ENCODE measurements around the gene TSSK3. TPM values are rescaled to one million over a fixed set of nuclear protein-coding genes. Genes with fewer than 3 reads are reported as not detected.
A peak's percentile ranks its signal among the peaks of the same experiment; 100 is the strongest.

TSSK3 gene
- total RNA-seq, 1 experiment from 2014 or later, result 2.9 TPM

GRCh38 chr1:32334864-32335534, 27.3 kb upstream of the TSSK3 start (continued):
- TF ChIP-seq, protein P1, sequence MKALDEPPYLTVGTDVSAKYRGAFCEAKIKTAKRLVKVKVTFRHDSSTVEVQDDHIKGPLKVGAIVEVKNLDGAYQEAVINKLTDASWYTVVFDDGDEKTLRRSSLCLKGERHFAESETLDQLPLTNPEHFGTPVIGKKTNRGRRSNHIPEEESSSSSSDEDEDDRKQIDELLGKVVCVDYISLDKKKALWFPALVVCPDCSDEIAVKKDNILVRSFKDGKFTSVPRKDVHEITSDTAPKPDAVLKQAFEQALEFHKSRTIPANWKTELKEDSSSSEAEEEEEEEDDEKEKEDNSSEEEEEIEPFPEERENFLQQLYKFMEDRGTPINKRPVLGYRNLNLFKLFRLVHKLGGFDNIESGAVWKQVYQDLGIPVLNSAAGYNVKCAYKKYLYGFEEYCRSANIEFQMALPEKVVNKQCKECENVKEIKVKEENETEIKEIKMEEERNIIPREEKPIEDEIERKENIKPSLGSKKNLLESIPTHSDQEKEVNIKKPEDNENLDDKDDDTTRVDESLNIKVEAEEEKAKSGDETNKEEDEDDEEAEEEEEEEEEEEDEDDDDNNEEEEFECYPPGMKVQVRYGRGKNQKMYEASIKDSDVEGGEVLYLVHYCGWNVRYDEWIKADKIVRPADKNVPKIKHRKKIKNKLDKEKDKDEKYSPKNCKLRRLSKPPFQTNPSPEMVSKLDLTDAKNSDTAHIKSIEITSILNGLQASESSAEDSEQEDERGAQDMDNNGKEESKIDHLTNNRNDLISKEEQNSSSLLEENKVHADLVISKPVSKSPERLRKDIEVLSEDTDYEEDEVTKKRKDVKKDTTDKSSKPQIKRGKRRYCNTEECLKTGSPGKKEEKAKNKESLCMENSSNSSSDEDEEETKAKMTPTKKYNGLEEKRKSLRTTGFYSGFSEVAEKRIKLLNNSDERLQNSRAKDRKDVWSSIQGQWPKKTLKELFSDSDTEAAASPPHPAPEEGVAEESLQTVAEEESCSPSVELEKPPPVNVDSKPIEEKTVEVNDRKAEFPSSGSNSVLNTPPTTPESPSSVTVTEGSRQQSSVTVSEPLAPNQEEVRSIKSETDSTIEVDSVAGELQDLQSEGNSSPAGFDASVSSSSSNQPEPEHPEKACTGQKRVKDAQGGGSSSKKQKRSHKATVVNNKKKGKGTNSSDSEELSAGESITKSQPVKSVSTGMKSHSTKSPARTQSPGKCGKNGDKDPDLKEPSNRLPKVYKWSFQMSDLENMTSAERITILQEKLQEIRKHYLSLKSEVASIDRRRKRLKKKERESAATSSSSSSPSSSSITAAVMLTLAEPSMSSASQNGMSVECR (CRISPR knock-in tag; IDR thresholded peaks at IDR 0.05; ENCODE audit: borderline replicate concordance), result no peak
- TF ChIP-seq, protein P2, sequence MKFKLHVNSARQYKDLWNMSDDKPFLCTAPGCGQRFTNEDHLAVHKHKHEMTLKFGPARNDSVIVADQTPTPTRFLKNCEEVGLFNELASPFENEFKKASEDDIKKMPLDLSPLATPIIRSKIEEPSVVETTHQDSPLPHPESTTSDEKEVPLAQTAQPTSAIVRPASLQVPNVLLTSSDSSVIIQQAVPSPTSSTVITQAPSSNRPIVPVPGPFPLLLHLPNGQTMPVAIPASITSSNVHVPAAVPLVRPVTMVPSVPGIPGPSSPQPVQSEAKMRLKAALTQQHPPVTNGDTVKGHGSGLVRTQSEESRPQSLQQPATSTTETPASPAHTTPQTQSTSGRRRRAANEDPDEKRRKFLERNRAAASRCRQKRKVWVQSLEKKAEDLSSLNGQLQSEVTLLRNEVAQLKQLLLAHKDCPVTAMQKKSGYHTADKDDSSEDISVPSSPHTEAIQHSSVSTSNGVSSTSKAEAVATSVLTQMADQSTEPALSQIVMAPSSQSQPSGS (CRISPR knock-in tag; IDR thresholded peaks at IDR 0.05; ENCODE audit: borderline replicate concordance, low read depth), result no peak
- TF ChIP-seq KAT7 (CRISPR knock-in tag; IDR thresholded peaks at IDR 0.05; ENCODE audit: borderline replicate concordance), result 0 out of 2 replicates have a peak, but pooled peaks have one; percentile 44
- no peak for TF ChIP-seq RELA (CRISPR knock-in tag; IDR thresholded peaks at IDR 0.05; ENCODE audit: borderline replicate concordance)
- TF ChIP-seq TEAD1 (CRISPR knock-in tag; IDR thresholded peaks at IDR 0.05), result 0 out of 2 replicates have a peak, but pooled peaks have one; percentile 41
- TF ChIP-seq, protein P3, sequence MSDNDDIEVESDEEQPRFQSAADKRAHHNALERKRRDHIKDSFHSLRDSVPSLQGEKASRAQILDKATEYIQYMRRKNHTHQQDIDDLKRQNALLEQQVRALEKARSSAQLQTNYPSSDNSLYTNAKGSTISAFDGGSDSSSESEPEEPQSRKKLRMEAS (CRISPR knock-in tag; IDR thresholded peaks at IDR 0.05), result peak; percentile 31; the same call in 1 of the 2 replicates
- TF ChIP-seq ZNF423 (CRISPR knock-in tag; IDR thresholded peaks at IDR 0.05), result peak; percentile 30; the same call in 1 of the 2 replicates
- TF ChIP-seq, protein P4, sequence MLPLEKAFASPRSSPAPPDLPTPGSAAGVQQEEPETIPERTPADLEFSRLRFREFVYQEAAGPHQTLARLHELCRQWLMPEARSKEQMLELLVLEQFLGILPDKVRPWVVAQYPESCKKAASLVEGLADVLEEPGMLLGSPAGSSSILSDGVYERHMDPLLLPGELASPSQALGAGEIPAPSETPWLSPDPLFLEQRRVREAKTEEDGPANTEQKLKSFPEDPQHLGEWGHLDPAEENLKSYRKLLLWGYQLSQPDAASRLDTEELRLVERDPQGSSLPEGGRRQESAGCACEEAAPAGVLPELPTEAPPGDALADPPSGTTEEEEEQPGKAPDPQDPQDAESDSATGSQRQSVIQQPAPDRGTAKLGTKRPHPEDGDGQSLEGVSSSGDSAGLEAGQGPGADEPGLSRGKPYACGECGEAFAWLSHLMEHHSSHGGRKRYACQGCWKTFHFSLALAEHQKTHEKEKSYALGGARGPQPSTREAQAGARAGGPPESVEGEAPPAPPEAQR (CRISPR knock-in tag; IDR thresholded peaks at IDR 0.05), result no peak
- TF ChIP-seq SMAD3 (CRISPR knock-in tag; IDR thresholded peaks at IDR 0.05; ENCODE audit: borderline replicate concordance), result no peak
- no peak for TF ChIP-seq ZNF138 (CRISPR knock-in tag; conservative IDR thresholded peaks at IDR 0.05)
- no peak for TF ChIP-seq AFF4 (CRISPR knock-in tag; IDR thresholded peaks at IDR 0.05; ENCODE audit: borderline replicate concordance)
- no peak for TF ChIP-seq STAT6 (CRISPR knock-in tag; conservative IDR thresholded peaks at IDR 0.05; ENCODE audit: low read depth)
- TF ChIP-seq HMGA2 (CRISPR knock-in tag; IDR thresholded peaks at IDR 0.05), result no peak
- TF ChIP-seq ERG (CRISPR knock-in tag; IDR thresholded peaks at IDR 0.05), result no peak; the same call in 1 of the 2 replicates
- no peak for TF ChIP-seq PRRX2 (CRISPR knock-in tag; IDR thresholded peaks at IDR 0.05)
- TF ChIP-seq SMAD4 (CRISPR knock-in tag; IDR thresholded peaks at IDR 0.05), result no peak
- TF ChIP-seq ZNF317 (CRISPR knock-in tag; IDR thresholded peaks at IDR 0.05; ENCODE audit: borderline replicate concordance, low read depth), result no peak
- peak; percentile 48; the same call in 1 of the 2 replicates for TF ChIP-seq E2F5 (CRISPR knock-in tag; IDR thresholded peaks at IDR 0.05)
- peak; percentile 17; the same call in 1 of the 2 replicates for TF ChIP-seq USF1 (CRISPR knock-in tag; IDR thresholded peaks at IDR 0.05)
- TF ChIP-seq NFE2L1 (CRISPR knock-in tag; IDR thresholded peaks at IDR 0.05), result no peak
